H1 (cell line): Measurements from ENCODE around the gene ADM. TPM values are rescaled to one million over a fixed set of nuclear protein-coding genes. Genes with fewer than 3 reads are reported as not detected.

Experiments
- CTCF ChIA-PET: fragments of 300-600 bp; sonication (Branson Sonifier 250); formaldehyde crosslinking; loops from one replicate; lab custom pipeline; 2021; ENCODE audit not compliant: partially characterized antibody; lab: Charles Lee
- POLR2A ChIA-PET: fragments of 300-600 bp; sonication (Branson Sonifier 250); formaldehyde crosslinking; loops from one replicate; lab custom pipeline; 2021; ENCODE audit warnings: inconsistent platforms; ENCODE audit not compliant: partially characterized antibody; lab: Charles Lee
- DNase-seq, 2 experiments: peaks; one replicate each; pipeline versions ENCODE4 v3.0.0 to v3.0.0-alpha.2; 2010 to 2022; ENCODE audit warnings: low spot score in 2 of 2, low read depth in 1 of 2, mixed read lengths in 1 of 2
- FAIRE-seq: peaks from 2 replicates; lab custom pipeline; 2011; peaks lifted over from hg19 to GRCh38; lab: Jason Lieb, UNC
- H2AFZ ChIP-seq: 2 replicates; pipeline ENCODE4 v1.8.1; 2012; ENCODE audit warnings: low read length, inconsistent platforms
- H2AK5ac ChIP-seq: 2 replicates; pipeline ENCODE4 v1.6.1; 2013; ENCODE audit warnings: low read depth, low read length
- H2BK120ac ChIP-seq: replicated peaks from 2 replicates; pipeline ENCODE3; 2013; ENCODE audit warnings: low read depth, low read length, inconsistent platforms
- H2BK12ac ChIP-seq: 2 replicates; pipeline ENCODE4 v1.6.1; 2013; ENCODE audit warnings: low read depth, low read length
- H2BK15ac ChIP-seq: 2 replicates; pipeline ENCODE4 v1.6.1; 2013; ENCODE audit warnings: low read length
- H2BK20ac ChIP-seq: 2 replicates; pipeline ENCODE4 v1.6.1; 2013; ENCODE audit warnings: low read length
- H2BK5ac ChIP-seq: 2 replicates; pipeline ENCODE4 v1.6.1; 2013; ENCODE audit warnings: low read depth, low read length
- H3K14ac ChIP-seq: 2 replicates; pipeline ENCODE4 v1.6.1; 2013; ENCODE audit warnings: inconsistent platforms; ENCODE audit not compliant: insufficient read length
- H3K18ac ChIP-seq: 2 replicates; pipeline ENCODE4 v1.6.1; 2013; ENCODE audit warnings: low read length; ENCODE audit errors: extremely low read depth
- H3K23ac ChIP-seq: 2 replicates; pipeline ENCODE4 v1.6.1; 2013; ENCODE audit warnings: inconsistent platforms; ENCODE audit not compliant: insufficient read length
- H3K23me2 ChIP-seq: 2 replicates; pipeline ENCODE4 v1.6.1; 2013; ENCODE audit warnings: low read depth, low read length
- H3K27ac ChIP-seq: 2 replicates; pipeline ENCODE4 v1.6.1; 2011; ENCODE audit warnings: low read depth, low read length, inconsistent platforms
- H3K27me3 ChIP-seq, 4 experiments: replicated peaks in 1 of 4; 1 replicate in 1 of 4; 2 replicates in 3 of 4; pipeline versions ENCODE4 v1.6.1 to v1.8.1; 2011 to 2013; ENCODE audit warnings: low read length in 3 of 4, mild to moderate bottlenecking in 3 of 4, inconsistent platforms in 2 of 4, mixed read lengths in 2 of 4, moderate library complexity in 1 of 4; ENCODE audit not compliant: control insufficient read depth in 3 of 4, insufficient read depth in 3 of 4; ENCODE audit errors: extremely low read depth in 1 of 4
- H3K36me3 ChIP-seq, 4 experiments: 2 replicates each; pipeline versions ENCODE4 v1.6.1 to v1.8.1; 2011 to 2013; ENCODE audit warnings: mild to moderate bottlenecking in 4 of 4, low read length in 3 of 4, moderate library complexity in 2 of 4, control low read depth in 1 of 4, inconsistent platforms in 1 of 4; ENCODE audit not compliant: insufficient read depth in 4 of 4, control insufficient read depth in 2 of 4
- H3K4ac ChIP-seq: replicated peaks from 2 replicates; pipeline ENCODE3; 2013; ENCODE audit warnings: low read length, low read depth, mixed read lengths, inconsistent platforms; ENCODE audit not compliant: insufficient read length
- H3K4me1 ChIP-seq, 4 experiments: replicated peaks in 1 of 4; 1 replicate in 1 of 4; 2 replicates in 3 of 4; pipeline versions ENCODE4 v1.6.1 to v1.8.1; 2011 to 2013; ENCODE audit warnings: low read length in 3 of 4, inconsistent platforms in 2 of 4, mixed read lengths in 1 of 4; ENCODE audit not compliant: insufficient read depth in 4 of 4, control insufficient read depth in 3 of 4
- H3K4me2 ChIP-seq, 2 experiments: 2 replicates each; pipeline versions ENCODE4 v1.6.1 to v1.8.1; 2011 to 2013; ENCODE audit warnings: low read depth in 2 of 2, low read length in 2 of 2, control low read depth in 1 of 2, inconsistent platforms in 1 of 2, mild to moderate bottlenecking in 1 of 2; ENCODE audit not compliant: insufficient read depth in 1 of 2
- H3K4me3 ChIP-seq, 4 experiments: fragments of 200-600, 300-600 bp in 1 of 4; sonication (generic), shearing (Covaris generic), sonication (Bioruptor Twin) in 1 of 4; 2 replicates each; pipeline versions ENCODE4 v1.5.1 to v1.8.1; 2011 to 2016; ENCODE audit warnings: low read length in 4 of 4, low read depth in 3 of 4, control low read depth in 2 of 4, inconsistent platforms in 2 of 4, mild to moderate bottlenecking in 2 of 4, mixed read lengths in 1 of 4, moderate library complexity in 1 of 4; ENCODE audit not compliant: insufficient read depth in 2 of 4; ENCODE audit errors: extremely low read depth in 1 of 4
- H3K56ac ChIP-seq: replicated peaks from 2 replicates; pipeline ENCODE3; 2013; ENCODE audit warnings: low read depth, mild to moderate bottlenecking, mixed read lengths, low read length, inconsistent platforms; ENCODE audit not compliant: insufficient read length
- H3K79me1 ChIP-seq: 2 replicates; pipeline ENCODE4 v1.6.1; 2013; ENCODE audit warnings: low read depth, low read length, control low read depth
- H3K79me2 ChIP-seq, 2 experiments: 2 replicates each; pipeline versions ENCODE4 v1.6.1 to v1.8.1; 2012 to 2013; ENCODE audit warnings: low read length in 2 of 2, mild to moderate bottlenecking in 2 of 2, inconsistent platforms in 1 of 2; ENCODE audit not compliant: insufficient read depth in 2 of 2, control insufficient read depth in 1 of 2
- H3K9ac ChIP-seq, 4 experiments: replicated peaks in 1 of 4; 1 replicate in 1 of 4; 2 replicates in 3 of 4; pipeline versions ENCODE4 v1.6.1 to v1.8.1; 2011 to 2013; ENCODE audit warnings: low read depth in 3 of 4, low read length in 3 of 4, control low read depth in 2 of 4, mild to moderate bottlenecking in 2 of 4, moderate library complexity in 2 of 4, inconsistent platforms in 1 of 4; ENCODE audit errors: extremely low read depth in 1 of 4
- H3K9me3 ChIP-seq, 2 experiments: 2 replicates each; pipeline versions ENCODE4 v1.6.1 to v1.8.1; 2012 to 2013; ENCODE audit warnings: mild to moderate bottlenecking in 2 of 2, moderate library complexity in 2 of 2, control low read depth in 1 of 2, inconsistent platforms in 1 of 2, low read depth in 1 of 2, low read length in 1 of 2, mixed read lengths in 1 of 2; ENCODE audit not compliant: insufficient read depth in 2 of 2
- H4K20me1 ChIP-seq, 2 experiments: replicated peaks in 1 of 2; 2 replicates each; pipeline versions ENCODE3 to v1.8.1; 2011 to 2013; ENCODE audit warnings: inconsistent platforms in 2 of 2, low read length in 2 of 2, mild to moderate bottlenecking in 1 of 2; ENCODE audit not compliant: insufficient read depth in 2 of 2, control insufficient read depth in 1 of 2
- H4K5ac ChIP-seq: 2 replicates; pipeline ENCODE4 v1.6.1; 2013; ENCODE audit warnings: low read length, low read depth, mixed read lengths, inconsistent platforms; ENCODE audit not compliant: insufficient read length
- H4K8ac ChIP-seq: 2 replicates; pipeline ENCODE4 v1.8.0; 2013; ENCODE audit warnings: mild to moderate bottlenecking, moderate library complexity, low read length, inconsistent platforms; ENCODE audit not compliant: insufficient read depth; ENCODE audit errors: extremely low read depth
- H4K91ac ChIP-seq: replicated peaks from 2 replicates; pipeline ENCODE3; 2013; ENCODE audit warnings: low read length, mixed read lengths, inconsistent platforms; ENCODE audit not compliant: insufficient read length
- HDAC2 ChIP-seq, 2 experiments: fragments of 300-600 bp in 1 of 2; sonication (generic) in 1 of 2; IDR thresholded peaks; 2 replicates each; pipeline ENCODE4 v1.6.1; 2011 to 2012; ENCODE audit warnings: low read depth in 2 of 2, low read length in 2 of 2, mild to moderate bottlenecking in 2 of 2, moderate library complexity in 2 of 2, borderline replicate concordance in 1 of 2, inconsistent platforms in 1 of 2
- RNF2 ChIP-seq: fragments of 200-900, 300-1000 bp; sonication (generic); IDR thresholded peaks from 2 replicates; pipeline ENCODE4 v1.7.1; 2016; ENCODE audit warnings: borderline replicate concordance, low read depth, mild to moderate bottlenecking, antibody characterized with exemption, low read length; ENCODE audit not compliant: poor library complexity, severe bottlenecking; ENCODE audit errors: missing control alignments
- SAP30 ChIP-seq: fragments of 300-600 bp; sonication (generic); IDR thresholded peaks from 2 replicates; pipeline ENCODE4 v1.7.1; 2012; ENCODE audit warnings: low read length, moderate library complexity, mild to moderate bottlenecking, inconsistent platforms; ENCODE audit not compliant: insufficient read depth, insufficient replicate concordance
- USF2 ChIP-seq: IDR thresholded peaks from 2 replicates; pipeline ENCODE4 v1.6.1; 2011; ENCODE audit warnings: low read length, improper control_type of control experiment
- WGBS, 2 experiments: shearing (Covaris generic) in 1 of 2; methylation state at CpG; one replicate each; pipeline versions ENCODE4 v1.1.6 to v1.1.7; 2013 to 2015; ENCODE audit warnings: low lambda C conversion rate in 2 of 2, mixed read lengths in 2 of 2, inconsistent platforms in 1 of 2, low coverage in 1 of 2, missing lambda C conversion rate in 1 of 2; ENCODE audit not compliant: insufficient replicate concordance in 2 of 2, insufficient coverage in 1 of 2, insufficient read length in 1 of 2; ENCODE audit errors: extremely low coverage in 1 of 2, missing lambda C conversion rate in 1 of 2; 5-methylcytosine and 5-hydroxymethylcytosine counted together
- long read RNA-seq, 2 experiments: library from RNA in 1 of 2; library from capped mRNA in 1 of 2; stranded (forward); transcript quantifications; one replicate each; pipeline ENCODE4 v2.0.0, GENCODE V29; 2021; ENCODE audit warnings: inconsistent platforms in 1 of 2
- polyA minus RNA-seq, 3 experiments: library from RNA; depleted of rRNA, polyadenylated mRNA; stranded (reverse); fragments of >200 nt; gene quantifications; 1 replicate in 2 of 3; 2 replicates in 1 of 3; pipeline ENCODE4 v1.2.3, GENCODE V29; 2011
- polyA plus RNA-seq, 7 experiments: library from polyadenylated mRNA; depleted of rRNA in 3 of 7; stranded (reverse) in 5 of 7; unstranded in 2 of 7; fragments of >200 nt in 5 of 7; fragments of 200-250 nt in 2 of 7; gene quantifications; 1 replicate in 5 of 7; 2 replicates in 1 of 7; 4 replicates in 1 of 7; pipeline versions ENCODE4 v1.2.1 to v1.2.3, GENCODE V29; 2011 to 2013; ENCODE audit warnings: missing spikeins in 2 of 7, mixed read lengths in 2 of 7
- total RNA-seq: library from RNA; stranded (reverse); fragmentation: NEBNext Ultra II Directional; extraction: Animal tissue kit (Norgen Biotek cat#: 25700); gene quantifications from 2 replicates; pipeline ENCODE4 v1.2.1, GENCODE V29; 2021

The ADM gene
- total RNA-seq (92.2 and 94.1 TPM in 2 replicates), polyA plus RNA-seq (2011; rRNA removed) (95.6 and 169 TPM in 2 replicates), polyA minus RNA-seq (2011; rRNA and poly(A)+ RNA removed) (88.1 and 122 TPM in 2 replicates)
- polyA plus RNA-seq (2011; cell fraction: cytosol; rRNA removed), result 168 TPM
- 272 TPM for polyA plus RNA-seq (2011; cell fraction: nucleus; rRNA removed)
- polyA plus RNA-seq (2012, experiment 1 of 2), result 123 to 199 TPM (median 136 TPM) in 4 replicates
- 86.1 TPM for polyA plus RNA-seq (2012, experiment 2 of 2)
- 89.5 TPM for polyA plus RNA-seq (2013, experiment 1 of 2)
- 118 TPM for polyA plus RNA-seq (2013, experiment 2 of 2)
- 66.8 TPM for polyA minus RNA-seq (2011; cell fraction: cytosol; rRNA and poly(A)+ RNA removed)
- 175 TPM for polyA minus RNA-seq (2011; cell fraction: nucleus; rRNA and poly(A)+ RNA removed)
- long read RNA-seq, experiment 1, transcript ADM-201 (4 exons, 1,885 nt), result major isoform, 12 of 39 reads
- long read RNA-seq, experiment 1, partial matches to known transcripts, result 5 of 39 reads
- long read RNA-seq, experiment 1, other reads (novel, unspliced or antisense), result 17 of 39 reads
- long read RNA-seq, experiment 2, partial matches to known transcripts, result 0 of 10 reads
- long read RNA-seq, experiment 2, other reads (novel, unspliced or antisense), result 10 of 10 reads

DNA sequence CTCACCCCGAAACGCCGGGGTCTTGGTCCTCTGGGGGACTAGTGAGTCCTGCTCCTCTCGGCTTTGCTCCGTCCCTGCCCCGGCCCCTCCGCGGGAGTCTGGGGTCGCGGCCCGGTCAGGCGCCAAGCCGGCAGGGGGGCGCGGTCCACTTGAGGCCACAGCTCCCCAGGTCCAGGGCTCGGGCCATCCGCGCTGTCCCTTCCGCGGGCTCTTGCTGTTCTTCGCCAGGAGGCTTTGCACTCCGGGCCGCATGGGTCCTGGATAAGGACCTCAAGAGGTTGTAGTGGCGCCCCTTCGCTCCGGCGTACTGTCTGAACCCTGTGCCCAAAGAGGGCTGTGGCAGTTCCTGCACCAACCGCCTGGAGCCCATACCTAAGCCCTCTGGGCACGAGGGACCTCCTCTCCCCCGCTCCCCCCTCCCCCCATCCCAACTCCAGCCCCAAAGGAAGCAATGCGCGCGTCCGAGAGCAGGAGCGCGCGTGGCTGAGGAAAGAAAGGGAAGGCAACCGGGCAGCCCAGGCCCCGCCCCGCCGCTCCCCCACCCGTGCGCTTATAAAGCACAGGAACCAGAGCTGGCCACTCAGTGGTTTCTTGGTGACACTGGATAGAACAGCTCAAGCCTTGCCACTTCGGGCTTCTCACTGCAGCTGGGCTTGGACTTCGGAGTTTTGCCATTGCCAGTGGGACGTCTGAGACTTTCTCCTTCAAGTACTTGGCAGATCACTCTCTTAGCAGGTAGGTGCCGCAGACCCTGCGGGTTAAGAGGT is at the start of gene ADM:
TSS of gene ADM (plus strand) at position 579 of the 767 bp plus-strand sequence. CDS start 628 bp downstream, outside the sequence.
- Histone ChIP-seq H4K91ac (peak within 1 kb of the TSS; percentile 71), H2AK5ac (0 out of 2 replicates have a peak within 1 kb of the TSS, but pooled peaks have one; percentile 46), H3K9me3 (no peaks in the 10 kb centered on the region), H2BK5ac (peak within 1 kb of the TSS; percentile 82; the same call in 1 of the 2 replicates), H3K4me1 (peaks cover 6 to 25% (median 9%) of the 10 kb centered on the region in 4 experiments), H3K4me2 (peak within 1 kb of the TSS; percentile 87 to 100), H2AFZ (no peak within 1 kb of the TSS), H4K20me1 (peaks cover 6 to 9% of the 10 kb centered on the region in 2 experiments), H3K56ac (peak within 1 kb of the TSS; percentile 81), H3K23ac (no peak within 1 kb of the TSS), H3K79me2 (peaks cover 0 to 31% of the 10 kb centered on the region in 2 experiments; a peak in 3 of 4 replicates), H3K18ac (peak within 1 kb of the TSS; percentile 79), H2BK20ac (0 out of 2 replicates have a peak within 1 kb of the TSS, but pooled peaks have one; percentile 65), H4K8ac (peak within 1 kb of the TSS; percentile 35; the same call in 1 of the 2 replicates), H4K5ac (no peak within 1 kb of the TSS), H2BK120ac (peak within 1 kb of the TSS; percentile 82), H3K4ac (peak within 1 kb of the TSS; percentile 62), H3K23me2 (peaks cover 37% of the 10 kb centered on the region), H3K9ac (peak within 1 kb of the TSS; percentile 64 to 80 (median 70)), H3K4me3 (peak within 1 kb of the TSS; percentile 70 to 92 (median 88)), H3K27me3 (peaks cover 0 to 53% (median 18%) of the 10 kb centered on the region in 4 experiments; a peak in 5 of 7 replicates), H3K36me3 (peaks cover 0 to 17% (median 8%) of the 10 kb centered on the region in 4 experiments; a peak in 3 of 8 replicates), H2BK15ac (peak within 1 kb of the TSS; percentile 96; the same call in 1 of the 2 replicates), H3K79me1 (no peaks in the 10 kb centered on the region), H3K14ac (peak within 1 kb of the TSS; percentile 2), H3K27ac (no peak within 1 kb of the TSS; the same call in 1 of the 2 replicates), H2BK12ac (peak within 1 kb of the TSS; percentile 51)
- ChIA-PET POLR2A (interaction anchor here (0.6 to 10.6 kb wide), 42 partner anchors 11 to 699 kb away, joined by 3 to 156 read pairs (median 4); partner anchors contain the start of genes EIF4G2, RNF141 and SBF2), CTCF (interaction anchor here (0.6 to 10.0 kb wide), 37 partner anchors 9 to 547 kb away, joined by 3 to 97 read pairs (median 4); no protein-coding TSS in a partner anchor)
- FAIRE-seq, result no peak
- WGBS, 2 experiments, result 1% methylated on average over 29 of the region's 48 CpGs; no CpG with 5 or more reads in 1 of the 2 experiments
- peak in 1 of 2 experiments; percentile 87 for DNase-seq
- peak; percentile 55 to 67; a peak in 2 of 4 replicates for TF ChIP-seq HDAC2 (IDR thresholded peaks at IDR 0.05; ENCODE audit: borderline replicate concordance in 1 of 2, low read depth in 2 of 2, low read length in 2 of 2)
- no peak for TF ChIP-seq USF2
- no peak for TF ChIP-seq SAP30
- TF ChIP-seq RNF2, result no peak
